OCI-M1 (cell line): Measurements from ENCODE around the gene PTK7.

Experiments used
- DNase-seq: peaks from one replicate; lab custom pipeline; 2025; lab: John Stamatoyannopoulos, UW

The PTK7 gene

DNA sequence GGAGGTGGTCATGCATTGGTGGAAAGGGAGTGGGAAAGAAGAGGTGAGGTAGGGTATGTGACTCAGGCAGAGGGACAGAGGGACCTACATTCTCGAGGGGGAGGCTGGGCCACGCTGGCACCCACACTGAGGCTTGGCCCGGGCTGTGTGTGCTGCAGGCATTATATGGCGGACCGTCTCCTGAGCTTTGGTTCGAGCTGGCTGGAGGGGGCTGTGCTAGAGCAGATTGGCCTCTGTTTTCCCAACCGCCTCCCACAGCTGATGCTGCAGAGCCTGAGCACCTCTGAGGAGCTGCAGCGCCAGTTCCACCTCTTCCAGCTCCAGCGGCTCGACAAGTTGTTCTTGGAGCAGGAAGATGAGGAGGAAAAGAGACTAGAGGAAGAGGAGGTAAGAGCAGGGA, 129.7 kb downstream of the PTK7 start:
- no peak for DNase-seq

DNA sequence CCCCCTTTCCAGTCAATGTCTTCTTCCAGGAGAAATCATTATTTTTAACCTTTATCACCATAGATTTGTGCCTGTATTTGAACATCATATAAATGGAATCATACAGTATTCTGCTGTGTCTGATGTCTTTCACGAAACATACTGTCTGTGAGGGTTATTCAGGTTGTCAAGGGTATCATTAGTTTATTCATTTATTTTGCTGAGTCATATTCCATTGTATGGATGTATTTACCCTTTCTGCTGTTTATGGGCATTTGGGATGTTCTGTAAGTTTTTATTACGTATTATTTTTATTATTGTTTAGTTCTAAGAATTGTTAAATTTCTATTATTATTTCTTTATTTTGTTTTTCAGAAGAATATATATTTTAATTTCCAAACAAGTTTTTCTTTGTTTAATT, 131.2 kb downstream of the PTK7 start:
- no peak for DNase-seq
